HG03045 (cell line): Measurements from ENCODE around the gene TRIM37.
A peak's percentile ranks its signal among the peaks of the same experiment; 100 is the strongest.
"Not testable (repeated sequence)": the region's sequence is repeated elsewhere in the genome, so short reads cannot be mapped to it uniquely, and the experiment has no call there.

ENCODE experiments used
- ATAC-seq: cut with Tn5 transposase; IDR thresholded peaks from one replicate; pipeline ENCODE4 v1.9.1; 2021; ENCODE audit warnings: mild to moderate bottlenecking, moderate library complexity; ENCODE audit not compliant: unreplicated experiment

The TRIM37 gene, protein sequence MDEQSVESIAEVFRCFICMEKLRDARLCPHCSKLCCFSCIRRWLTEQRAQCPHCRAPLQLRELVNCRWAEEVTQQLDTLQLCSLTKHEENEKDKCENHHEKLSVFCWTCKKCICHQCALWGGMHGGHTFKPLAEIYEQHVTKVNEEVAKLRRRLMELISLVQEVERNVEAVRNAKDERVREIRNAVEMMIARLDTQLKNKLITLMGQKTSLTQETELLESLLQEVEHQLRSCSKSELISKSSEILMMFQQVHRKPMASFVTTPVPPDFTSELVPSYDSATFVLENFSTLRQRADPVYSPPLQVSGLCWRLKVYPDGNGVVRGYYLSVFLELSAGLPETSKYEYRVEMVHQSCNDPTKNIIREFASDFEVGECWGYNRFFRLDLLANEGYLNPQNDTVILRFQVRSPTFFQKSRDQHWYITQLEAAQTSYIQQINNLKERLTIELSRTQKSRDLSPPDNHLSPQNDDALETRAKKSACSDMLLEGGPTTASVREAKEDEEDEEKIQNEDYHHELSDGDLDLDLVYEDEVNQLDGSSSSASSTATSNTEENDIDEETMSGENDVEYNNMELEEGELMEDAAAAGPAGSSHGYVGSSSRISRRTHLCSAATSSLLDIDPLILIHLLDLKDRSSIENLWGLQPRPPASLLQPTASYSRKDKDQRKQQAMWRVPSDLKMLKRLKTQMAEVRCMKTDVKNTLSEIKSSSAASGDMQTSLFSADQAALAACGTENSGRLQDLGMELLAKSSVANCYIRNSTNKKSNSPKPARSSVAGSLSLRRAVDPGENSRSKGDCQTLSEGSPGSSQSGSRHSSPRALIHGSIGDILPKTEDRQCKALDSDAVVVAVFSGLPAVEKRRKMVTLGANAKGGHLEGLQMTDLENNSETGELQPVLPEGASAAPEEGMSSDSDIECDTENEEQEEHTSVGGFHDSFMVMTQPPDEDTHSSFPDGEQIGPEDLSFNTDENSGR

DNA sequence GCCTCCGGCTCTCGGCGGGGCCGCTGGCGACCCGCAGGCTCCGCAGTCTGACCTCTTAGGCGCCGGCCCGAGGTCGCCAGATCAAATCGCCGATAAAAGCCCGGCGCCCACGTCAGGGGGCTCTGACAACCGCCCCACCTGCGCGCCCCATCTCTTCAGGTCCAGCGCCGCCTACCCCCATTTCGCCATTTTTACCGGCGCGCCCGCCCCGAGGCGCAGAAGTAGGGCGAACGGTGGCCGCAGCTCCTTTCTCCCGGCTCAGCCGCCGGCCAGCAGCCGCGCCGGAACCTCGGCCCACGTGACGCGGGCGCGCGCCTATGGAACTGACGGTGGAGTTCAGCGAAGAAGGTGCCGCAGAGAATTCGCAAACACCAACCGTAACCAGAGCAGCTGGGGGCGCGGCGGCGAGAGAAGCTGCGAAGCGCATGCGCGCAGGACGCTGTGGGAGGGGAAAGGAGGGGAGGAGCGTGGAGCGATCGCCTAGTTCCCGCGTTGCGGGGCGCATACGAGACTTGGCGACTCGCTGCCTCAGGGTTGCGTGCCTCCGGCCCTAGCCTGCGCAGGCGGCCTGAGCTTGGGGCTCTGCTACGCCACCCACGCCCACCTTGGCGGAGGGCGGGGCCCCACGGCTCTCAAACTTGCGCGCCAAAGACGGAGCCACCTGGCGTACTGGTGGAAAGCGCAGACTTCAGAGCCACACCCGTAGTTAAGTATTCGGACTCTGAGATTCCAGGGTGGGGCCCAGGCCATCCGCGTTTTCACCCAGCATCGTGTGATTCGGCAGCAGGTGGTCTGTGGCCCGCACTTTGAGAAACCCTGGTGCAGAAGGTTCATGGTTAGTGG is at the start of gene TRIM37:
Gene TRIM37 (minus strand): TSS at position 418 of the 843 bp plus-strand sequence. CDS start 419 bp downstream, outside the sequence.
- ATAC-seq, result peak; percentile 91

DNA sequence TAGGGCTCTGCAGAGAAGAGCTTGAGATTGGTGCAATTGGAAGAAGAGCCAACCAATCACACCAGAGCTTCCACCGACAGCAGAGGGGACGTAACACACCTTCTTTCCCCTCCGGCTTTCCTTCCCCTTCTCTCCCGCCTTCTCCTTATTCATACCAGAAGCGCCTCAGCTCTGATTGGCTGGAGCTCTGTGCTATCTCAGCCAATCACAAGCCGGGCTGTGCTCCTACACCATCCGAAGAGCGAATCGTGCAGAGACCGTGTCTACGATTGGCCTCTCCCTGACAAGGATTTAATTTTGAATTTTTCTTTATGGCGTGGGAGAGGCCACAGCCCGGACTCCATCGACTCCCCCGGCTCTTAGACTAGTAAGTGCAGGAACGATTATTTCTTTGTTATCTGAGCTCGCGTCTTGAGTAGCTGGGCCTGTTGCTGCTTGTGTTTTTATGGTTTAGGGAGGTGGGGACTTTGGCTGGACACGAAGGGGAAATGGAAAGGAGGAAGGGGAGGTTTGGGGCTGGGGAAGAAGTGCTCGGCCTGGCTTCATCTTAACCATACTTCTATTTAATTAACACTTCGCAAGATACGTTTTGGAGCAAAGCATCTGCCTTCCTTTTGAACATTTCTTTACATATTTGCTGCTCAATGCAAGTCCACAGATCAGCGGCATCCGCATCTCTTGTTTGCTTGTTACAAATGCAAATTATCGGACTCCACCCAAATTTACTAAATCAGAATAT is 48.9 kb upstream of the TRIM37 start, which contains the start of gene PRR11:
Gene PRR11 (plus strand): TSS at position 308 of the 739 bp plus-strand sequence. CDS start 14,007 bp downstream, outside the sequence.
- peak; percentile 87 for ATAC-seq

DNA sequence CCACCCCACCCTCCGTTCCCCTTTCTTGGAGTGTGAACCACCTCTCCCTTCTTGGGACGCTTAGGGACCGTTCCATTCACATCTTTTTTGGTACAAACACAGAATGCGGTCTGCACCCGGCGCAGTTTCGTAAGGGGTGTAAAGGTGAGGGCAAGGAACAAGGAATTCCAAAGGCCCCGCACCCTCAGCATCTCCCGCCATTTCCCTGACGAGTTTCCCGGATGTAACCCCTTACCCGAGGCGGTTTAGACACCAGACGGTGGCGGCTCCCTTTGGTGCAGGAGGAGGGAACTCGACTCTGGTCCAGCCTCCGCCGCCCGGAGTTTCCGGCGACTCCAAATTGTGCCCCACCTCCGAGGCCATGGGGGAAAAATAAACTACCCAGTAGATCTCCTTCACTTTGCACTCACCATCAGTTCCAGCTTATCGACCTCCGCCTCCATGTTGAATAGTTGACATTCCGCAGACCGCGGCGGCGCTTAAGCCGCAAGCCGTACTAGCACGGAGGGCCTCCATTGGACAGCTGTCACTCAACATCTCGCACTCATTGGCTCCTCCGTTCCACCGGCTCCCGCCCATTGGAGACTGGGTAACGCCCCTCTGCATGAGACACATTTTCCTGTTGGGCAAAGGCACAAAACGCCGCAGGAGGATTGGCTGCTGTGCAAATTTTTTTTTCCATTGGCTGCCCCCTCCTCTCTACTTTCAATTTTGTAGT is 48.2 kb upstream of the TRIM37 start, which contains the start of gene SKA2:
Gene SKA2 (minus strand): TSS at position 466 of the 718 bp plus-strand sequence. CDS start 23 bp downstream, at position 443.
- ATAC-seq, result peak; percentile 87

DNA sequence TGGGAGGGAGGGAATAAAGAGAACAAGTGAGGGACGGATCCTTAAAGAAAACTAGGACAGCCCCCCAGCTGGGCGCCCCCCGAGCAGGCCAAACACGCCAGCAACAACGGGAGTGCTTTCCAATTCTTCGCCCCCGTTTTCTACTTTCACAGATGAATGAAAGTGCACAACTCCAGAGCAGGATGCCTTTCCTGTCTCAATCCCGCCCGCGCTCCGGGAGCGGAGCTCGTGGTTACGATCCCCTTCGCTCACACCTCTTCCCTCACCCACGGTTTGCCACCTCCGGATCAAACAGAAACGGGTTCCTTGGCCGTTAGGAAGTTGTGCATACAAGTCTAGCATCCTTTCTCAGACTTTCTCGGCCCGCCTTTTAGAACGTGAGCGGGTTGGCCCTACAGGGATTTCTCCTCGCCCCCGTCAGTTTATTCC is 47.6 kb upstream of the TRIM37 start:
- ATAC-seq, result no peak

DNA sequence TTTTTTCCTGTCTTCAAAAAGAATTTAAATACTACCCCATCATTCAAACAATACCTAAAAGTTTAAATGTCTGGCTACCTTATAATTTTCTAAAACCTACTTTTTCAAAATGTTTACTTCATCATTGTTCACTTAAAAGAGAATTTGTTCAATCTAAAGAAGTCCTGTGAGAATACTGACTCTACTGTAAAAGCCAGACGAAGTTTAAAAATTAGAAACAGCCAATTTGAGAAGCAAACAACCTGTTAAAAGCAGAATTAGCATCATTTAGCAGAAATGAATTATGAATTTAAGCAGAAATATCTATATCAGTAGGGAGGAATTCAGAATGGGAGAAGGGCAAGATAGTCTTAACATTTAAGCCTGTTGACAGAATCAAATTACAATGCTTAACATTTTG is 46.2 kb upstream of the TRIM37 start:
- no peak for ATAC-seq

DNA sequence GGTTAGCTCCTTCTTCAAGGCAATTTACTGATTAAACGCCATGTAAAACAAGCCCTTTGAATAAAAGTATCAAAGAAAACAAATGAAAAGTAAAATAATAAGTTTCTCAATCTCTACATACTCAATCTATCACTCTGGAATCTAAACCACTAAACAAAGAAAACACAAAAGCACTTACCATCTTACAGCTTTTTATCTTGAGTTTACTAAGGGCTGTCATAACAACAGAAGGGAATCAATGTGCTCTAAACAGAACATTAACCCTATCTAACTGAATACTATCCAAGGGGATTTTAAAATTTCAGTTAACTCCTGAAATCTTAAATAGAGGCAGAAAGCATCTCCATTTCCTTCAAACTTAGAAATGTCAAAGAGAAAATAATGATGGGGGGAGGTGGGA is 44.9 kb upstream of the TRIM37 start:
- ATAC-seq, result no peak

DNA sequence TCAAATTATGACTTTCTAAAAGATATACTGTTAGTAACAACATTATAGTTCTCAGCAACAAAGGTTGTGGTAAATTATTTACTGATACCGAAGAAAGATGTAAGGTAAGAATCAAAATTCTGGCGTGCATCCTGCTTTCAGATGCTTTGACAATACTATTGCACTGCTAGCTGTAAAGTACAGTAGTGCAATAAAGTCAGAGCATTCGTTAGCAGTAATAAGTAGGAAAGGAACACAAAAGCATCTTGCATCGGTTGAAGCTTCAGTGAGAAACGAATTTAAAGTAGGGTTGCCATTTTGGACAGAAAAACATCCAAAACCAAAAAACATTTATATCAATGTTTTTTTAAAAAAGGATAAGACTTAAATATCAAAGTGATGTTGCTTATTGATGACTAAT is 44.3 kb upstream of the TRIM37 start:
- no peak for ATAC-seq

DNA sequence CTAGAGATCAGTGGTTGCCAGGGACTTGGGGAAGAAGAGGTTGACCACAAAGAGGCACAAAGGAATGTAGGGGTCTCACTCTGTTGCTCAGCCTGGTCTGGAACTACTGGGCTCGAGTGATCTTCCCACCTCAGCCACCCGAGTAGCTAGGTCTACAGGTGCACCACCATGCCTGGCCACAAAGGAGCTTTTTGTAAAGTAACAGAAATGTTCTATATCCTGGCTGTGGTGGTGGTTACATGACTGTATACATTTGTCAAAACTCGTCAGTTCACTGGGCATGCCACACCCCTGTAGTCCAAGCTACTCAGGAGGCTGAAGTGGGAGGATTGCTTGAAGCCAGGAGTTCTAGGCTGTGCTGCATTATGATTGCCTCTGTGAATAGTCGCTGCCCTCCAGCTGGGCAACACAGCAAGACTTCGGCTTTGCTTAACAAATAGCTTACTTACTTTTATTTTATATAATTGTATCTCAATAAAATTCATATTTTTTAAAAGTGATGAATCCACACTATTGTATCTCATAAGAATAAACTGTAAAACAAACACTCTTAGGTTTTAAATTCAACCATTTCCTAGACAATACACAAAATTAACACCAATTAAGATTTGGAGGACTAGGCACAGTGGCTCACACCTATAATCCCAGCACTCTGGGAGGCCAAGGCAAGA is 43.3 kb upstream of the TRIM37 start:
- no peak for ATAC-seq

DNA sequence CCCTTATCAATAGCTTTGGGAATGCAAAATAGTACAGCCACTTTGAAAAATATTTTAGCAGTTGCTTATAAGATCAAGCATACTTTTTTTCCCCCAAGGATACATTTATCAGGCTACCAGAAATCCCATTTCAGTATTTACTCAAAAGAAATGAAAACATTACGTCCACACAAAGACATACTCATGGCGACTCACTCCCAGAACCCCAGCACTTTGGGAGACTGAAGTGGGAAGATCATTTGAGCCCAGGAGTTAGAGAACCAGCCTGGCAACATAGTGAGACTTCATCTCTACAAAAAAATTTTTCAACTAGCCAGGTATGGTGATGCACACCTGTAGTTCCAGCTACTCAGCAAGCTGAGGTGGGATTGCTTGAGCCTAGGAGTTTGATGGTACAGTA is 42.4 kb upstream of the TRIM37 start:
- no peak for ATAC-seq

DNA sequence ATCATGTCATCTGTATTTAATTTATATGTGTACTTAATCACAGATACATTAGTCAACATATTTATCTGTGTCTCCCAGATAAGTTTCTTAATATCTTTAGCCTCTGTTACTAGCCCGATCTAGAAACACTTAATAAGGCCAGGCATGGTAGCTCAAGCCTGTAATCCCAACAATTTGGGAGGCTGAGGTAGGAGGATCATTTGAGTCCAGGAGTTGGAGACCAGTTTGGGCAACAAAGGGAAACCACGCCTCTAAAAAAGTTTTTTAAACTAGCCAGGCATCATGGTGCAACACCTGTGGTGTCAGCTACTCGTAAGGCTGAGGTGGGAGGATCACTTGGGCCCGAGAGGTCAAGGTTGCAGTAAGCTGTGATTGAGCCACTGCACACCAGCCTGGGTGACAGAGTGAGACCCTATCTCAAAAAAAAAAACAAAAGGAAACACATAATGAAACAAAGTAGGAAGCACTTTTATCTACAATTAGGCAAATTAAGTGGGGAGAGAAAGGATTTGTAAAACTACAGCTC is 39.0 kb upstream of the TRIM37 start:
- no peak for ATAC-seq

DNA sequence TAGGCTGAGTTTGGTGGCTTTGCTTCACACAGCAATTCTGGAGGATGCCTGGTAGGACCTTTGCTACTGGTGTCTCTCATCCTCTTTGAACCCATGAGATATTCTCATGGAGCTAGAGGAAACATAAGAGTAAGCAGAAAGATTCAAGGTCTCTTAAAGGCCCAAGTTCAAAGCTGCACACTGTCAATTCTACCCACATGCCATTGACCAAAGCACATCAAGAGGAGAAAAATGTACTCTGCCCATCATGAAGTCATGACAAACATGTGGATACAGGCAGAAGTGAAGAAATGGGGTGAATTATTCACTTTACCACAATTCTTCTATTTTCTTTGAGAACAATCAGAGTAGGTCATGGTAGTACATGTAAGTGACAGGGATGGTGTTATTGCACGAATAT is 35.2 kb upstream of the TRIM37 start:
- no peak for ATAC-seq

DNA sequence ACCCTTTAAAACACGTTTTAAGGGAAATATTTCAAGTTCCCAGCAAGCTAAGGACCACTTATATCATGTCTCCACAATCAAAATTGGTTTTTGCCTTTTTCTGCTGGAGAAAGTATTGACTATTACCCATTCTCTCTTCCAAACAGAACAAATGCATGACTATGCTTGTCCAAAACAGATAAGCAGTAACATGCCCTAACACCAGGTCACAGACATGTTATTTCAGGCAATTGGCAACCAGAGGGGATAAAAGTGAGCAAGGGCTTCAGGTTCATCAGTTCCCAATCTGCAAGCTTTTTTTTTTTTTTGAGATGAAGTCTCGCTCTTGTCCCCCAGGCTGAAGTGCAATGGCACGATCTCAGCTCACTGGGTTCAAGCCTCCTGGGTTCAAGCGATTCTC is 33.3 kb upstream of the TRIM37 start:
- ATAC-seq, result no peak

DNA sequence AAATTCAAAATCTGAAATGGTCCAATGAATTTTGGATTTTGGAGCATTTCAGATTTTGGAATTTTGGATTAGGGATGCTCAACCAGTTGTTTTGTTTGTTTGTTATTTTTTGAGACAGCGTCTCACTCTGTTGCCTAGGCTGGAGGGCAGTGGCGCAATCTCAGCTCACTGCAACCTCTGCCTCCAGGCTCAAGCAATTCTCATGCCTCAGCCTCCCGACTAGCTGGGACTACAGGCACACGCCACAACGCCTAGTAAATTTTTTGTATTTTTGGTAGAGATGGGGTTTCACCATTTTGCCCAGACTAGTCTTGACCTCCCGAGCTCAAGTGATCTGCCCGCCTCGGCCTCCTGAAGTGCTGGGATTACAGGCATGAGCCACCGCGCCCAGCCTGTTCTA is 31.7 kb upstream of the TRIM37 start:
- not testable (repeated sequence) for ATAC-seq

DNA sequence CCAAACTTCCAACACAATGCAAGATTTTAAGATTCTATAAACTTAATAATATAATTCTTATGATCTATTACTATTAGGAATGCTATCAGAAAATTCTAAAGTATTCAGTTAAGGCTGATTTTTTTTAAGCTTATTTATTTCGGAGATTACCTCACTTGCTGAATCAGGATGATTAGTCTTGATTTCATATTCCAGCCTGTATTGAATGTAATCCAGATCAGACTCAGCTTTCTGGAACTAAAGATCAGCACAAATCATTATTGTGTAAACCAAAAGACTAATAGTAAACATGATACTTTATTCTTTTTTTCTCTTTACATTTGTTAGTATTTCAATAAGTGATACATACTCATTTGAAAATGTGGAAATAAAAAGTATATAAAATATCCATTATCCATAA is 24.5 kb upstream of the TRIM37 start:
- ATAC-seq, result no peak

DNA sequence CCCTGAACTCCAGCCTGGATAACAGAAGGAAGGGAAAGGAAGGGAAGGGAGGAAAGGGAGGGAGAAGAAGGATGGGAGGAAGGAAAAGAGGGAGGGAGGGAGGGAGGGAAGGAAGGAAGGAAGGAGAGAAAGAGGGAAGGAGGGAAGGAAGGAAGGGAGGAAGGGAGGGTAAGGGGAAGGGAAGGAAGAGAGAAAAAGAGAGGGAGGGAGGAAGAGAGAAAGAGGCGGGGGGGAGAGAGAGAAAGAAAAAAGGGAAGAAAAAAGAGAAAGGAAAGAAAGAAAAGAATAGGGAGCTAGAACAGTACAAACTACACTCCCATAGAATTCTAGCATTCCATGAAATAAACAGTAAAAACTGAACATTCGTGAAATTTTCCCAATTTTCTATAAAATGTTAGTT is 23.1 kb upstream of the TRIM37 start:
- ATAC-seq, result no peak

DNA sequence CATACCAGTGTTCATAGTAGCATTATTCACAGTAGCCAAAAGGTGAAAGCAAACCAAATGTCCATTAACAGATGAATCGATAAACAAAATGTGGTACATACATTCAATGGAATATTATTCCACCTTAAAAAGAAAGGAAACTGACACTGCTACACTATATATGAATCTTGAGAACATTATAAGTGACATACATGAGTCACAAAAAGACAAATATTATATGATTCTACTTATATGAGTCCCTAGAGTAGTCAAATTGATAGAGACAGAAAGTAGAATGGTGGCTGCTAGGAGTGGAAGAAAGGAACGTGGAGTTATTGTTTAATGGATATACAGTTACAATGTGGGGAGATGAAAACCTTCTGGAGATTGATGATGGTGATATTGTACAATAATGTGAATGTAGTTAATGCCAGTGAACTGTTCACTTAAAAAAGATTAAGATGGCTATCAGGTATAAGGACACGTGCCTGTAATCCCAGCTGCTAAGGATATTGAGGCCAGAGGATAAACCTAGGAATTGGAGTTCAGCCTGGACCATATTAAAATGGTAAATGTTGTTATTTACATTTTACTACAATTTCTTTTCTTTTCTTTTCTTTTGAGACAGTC is 20.2 kb upstream of the TRIM37 start:
- no peak for ATAC-seq

DNA sequence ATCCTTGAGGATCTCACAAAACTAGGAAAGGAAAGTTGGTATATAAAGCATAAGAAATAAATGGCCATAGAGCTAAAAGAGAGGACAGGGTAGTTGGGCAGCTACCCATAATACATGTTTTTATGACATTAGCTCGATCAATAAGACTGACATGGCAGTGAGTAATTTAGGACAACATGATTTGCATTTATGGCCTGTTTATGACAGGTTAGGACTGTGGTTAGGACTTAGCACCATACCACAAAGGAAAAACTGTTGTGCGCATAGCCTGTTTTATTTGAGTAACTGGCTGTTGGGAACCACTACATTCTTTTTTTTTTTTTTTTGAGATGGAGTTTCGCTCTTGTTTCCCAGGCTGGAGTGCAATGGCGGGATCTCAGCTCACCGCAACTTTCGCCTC is 18.0 kb upstream of the TRIM37 start:
- peak; percentile 56 for ATAC-seq

DNA sequence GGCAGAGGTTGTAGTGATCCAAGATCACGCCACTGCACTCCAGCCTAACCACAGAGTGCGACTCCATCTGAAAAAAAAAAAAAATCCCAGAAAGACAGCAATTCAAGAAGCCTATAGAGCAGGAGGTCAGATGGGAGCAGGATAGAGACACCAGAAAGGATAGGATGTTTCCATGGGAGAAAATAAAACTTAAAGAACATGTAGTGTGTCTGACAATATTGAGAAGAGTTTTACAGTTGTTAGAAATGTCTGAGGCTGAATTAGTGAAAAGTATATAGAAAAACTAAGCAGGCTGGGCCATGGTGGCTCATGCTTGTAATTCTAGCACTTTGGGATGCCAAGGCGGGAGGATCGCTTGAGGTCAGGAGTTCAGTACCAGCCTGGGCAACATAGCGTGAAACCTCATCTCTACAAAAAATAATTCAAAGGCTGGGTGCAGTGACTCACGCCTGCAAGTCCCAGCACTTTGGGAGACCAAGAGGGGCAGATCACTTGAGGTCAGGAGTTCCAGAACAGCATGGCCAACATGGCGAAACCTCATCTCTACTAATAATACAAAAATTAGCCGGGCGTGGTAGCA is 15.3 kb upstream of the TRIM37 start:
- no peak for ATAC-seq
